Panc1 (cell line): ENCODE data around the gene LMO1. TPM values are rescaled to one million over a fixed set of nuclear protein-coding genes. Genes with fewer than 3 reads are reported as not detected.

Source experiments
- ATAC-seq: fragments of 200-7000 bp; cut with Tn5 transposase; 2 replicates; pipeline ENCODE4 v1.9.1; 2020; ENCODE audit warnings: mild to moderate bottlenecking, moderate library complexity
- BruUV-seq: library from RNA; stranded (reverse); fragments of 400-500 nt; replicated peaks from 2 replicates; lab custom pipeline; 2021; lab: Mats Ljungman, UMichigan
- CTCF ChIA-PET: fragments of 300-600 bp; sonication (Branson Sonifier 250); formaldehyde crosslinking; loops from one replicate; lab custom pipeline; 2022; ENCODE audit warnings: antibody characterized with exemption; lab: Charles Lee
- POLR2A ChIA-PET: fragments of 300-600 bp; sonication (Branson Sonifier 250); formaldehyde crosslinking; loops from one replicate; lab custom pipeline; 2022; ENCODE audit warnings: antibody characterized with exemption; lab: Charles Lee
- DNase-seq: peaks from one replicate; pipeline ENCODE4 v3.0.0-alpha.2; 2010; ENCODE audit warnings: low read depth, low spot score
- H3K27ac ChIP-seq: 2 replicates; pipeline ENCODE4 v1.5.1; 2011; ENCODE audit warnings: mild to moderate bottlenecking, low read length, inconsistent platforms
- H3K27me3 ChIP-seq: fragments of 200-500 bp; sonication (Bioruptor generic); 2 replicates; pipeline ENCODE4 v1.6.0; 2014; ENCODE audit warnings: low read length, inconsistent platforms; ENCODE audit not compliant: control insufficient read depth, insufficient read depth
- H3K36me3 ChIP-seq: fragments of 200-500 bp; sonication (Bioruptor generic); 2 replicates; pipeline ENCODE4 v1.5.1; 2014; ENCODE audit warnings: inconsistent platforms, mild to moderate bottlenecking, low read length, moderate library complexity; ENCODE audit not compliant: control insufficient read depth, insufficient read depth
- H3K4me1 ChIP-seq: 2 replicates; pipeline ENCODE4 v1.5.1; 2011; ENCODE audit warnings: inconsistent platforms, mild to moderate bottlenecking, low read length, moderate library complexity; ENCODE audit not compliant: control insufficient read depth, insufficient read depth
- H3K4me3 ChIP-seq, 2 experiments: 2 replicates each; pipeline ENCODE4 v1.5.1; 2011 to 2012; ENCODE audit warnings: low read depth in 2 of 2, low read length in 2 of 2, mild to moderate bottlenecking in 2 of 2, inconsistent platforms in 1 of 2, moderate library complexity in 1 of 2
- H3K9me3 ChIP-seq: fragments of 200-500 bp; sonication (Bioruptor generic); 2 replicates; pipeline ENCODE4 v1.5.1; 2014; ENCODE audit warnings: low read depth, mild to moderate bottlenecking, inconsistent platforms, low read length, moderate library complexity; ENCODE audit not compliant: control insufficient read depth, insufficient read depth
- CTCF ChIP-seq: fragments of 450-650 bp; IDR thresholded peaks from 2 replicates; pipeline ENCODE4 v1.5.1; 2017; ENCODE audit warnings: mild to moderate bottlenecking
- POLR2AphosphoS5 ChIP-seq: IDR thresholded peaks from 2 replicates; pipeline ENCODE4 v1.6.1; 2012; ENCODE audit warnings: mild to moderate bottlenecking, low read depth, low read length, moderate library complexity
- REST ChIP-seq, 2 experiments: IDR thresholded peaks; 2 replicates each; pipeline ENCODE4 v1.6.1; 2011 to 2012; ENCODE audit warnings: low read depth in 2 of 2, control low read depth in 1 of 2, low read length in 1 of 2, mild to moderate bottlenecking in 1 of 2, moderate library complexity in 1 of 2; ENCODE audit not compliant: insufficient read depth in 1 of 2
- SIN3A ChIP-seq: IDR thresholded peaks from 2 replicates; pipeline ENCODE4 v1.6.1; 2012; ENCODE audit warnings: low read depth, mild to moderate bottlenecking, low read length, moderate library complexity, borderline replicate concordance; ENCODE audit not compliant: insufficient read depth
- TCF7L2 ChIP-seq: IDR thresholded peaks from 2 replicates; pipeline ENCODE4 v1.6.1; 2011; ENCODE audit warnings: mild to moderate bottlenecking, low read depth, low read length, inconsistent platforms
- in situ Hi-C: cut with HindIII; loops from 2 replicates; pipeline ENCODE4 v1.10.0; 2016; ENCODE audit warnings: low sequenced_read_pairs, low pct_unique_long_range_greater_than_20kb
- intact Hi-C: fragments of 100-400 bp; cut with micrococcal nuclease; formaldehyde crosslinking; loops from one replicate; pipeline ENCODE4 v1.10.0; 2022; ENCODE audit not compliant: unreplicated experiment
- total RNA-seq: library from RNA; stranded (reverse); gene quantifications from one replicate; pipeline ENCODE4 v1.2.1, GENCODE V29; 2021; ENCODE audit not compliant: unreplicated experiment

The LMO1 gene
- total RNA-seq, 1 experiment from 2014 or later, result not detected

DNA sequence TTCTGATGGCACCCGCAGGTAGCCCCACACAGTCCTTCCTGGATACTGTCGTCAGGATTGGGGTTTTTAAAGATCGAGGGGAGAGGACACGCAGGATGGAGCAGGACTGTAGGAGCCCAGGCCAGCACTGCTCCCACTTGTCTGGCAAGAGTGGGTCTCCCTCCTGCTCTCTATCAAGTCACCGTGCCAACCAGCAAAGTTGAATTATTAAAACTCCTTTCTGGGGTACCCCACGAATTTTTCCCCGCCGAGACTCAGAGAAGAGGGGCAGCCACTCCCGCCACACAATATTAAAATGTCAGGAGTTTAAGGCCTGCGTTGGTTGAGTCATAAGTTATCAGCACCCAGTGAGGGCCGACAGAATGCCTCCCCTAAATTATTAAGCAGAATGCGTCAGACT is 10.1 kb downstream of the LMO1 start:
- DNase-seq (no peak), ATAC-seq (no peak)
- BruUV-seq, result no TSS peak
- Histone ChIP-seq H3K4me3 (no peak overlapping the region), H3K9me3 (no peaks in the 10 kb centered on the region), H3K27me3 (peaks cover 10% of the 10 kb centered on the region), H3K36me3 (no peaks in the 10 kb centered on the region), H3K4me1 (no peaks in the 10 kb centered on the region), H3K27ac (no peak overlapping the region)
- POLR2A ChIA-PET, result no interaction called here
- TF ChIP-seq TCF7L2 (no peak), SIN3A (no peak), REST (IDR thresholded peaks at IDR 0.05; ENCODE audit: insufficient read depth in 1 of 2, low read depth in 2 of 2, low read length in 1 of 2) (no peak), POLR2AphosphoS5 (no peak), CTCF (no peak)
- CTCF ChIA-PET, result no interaction called here
- intact Hi-C loops (no loop called here), in situ Hi-C loops (no loop called here)

DNA sequence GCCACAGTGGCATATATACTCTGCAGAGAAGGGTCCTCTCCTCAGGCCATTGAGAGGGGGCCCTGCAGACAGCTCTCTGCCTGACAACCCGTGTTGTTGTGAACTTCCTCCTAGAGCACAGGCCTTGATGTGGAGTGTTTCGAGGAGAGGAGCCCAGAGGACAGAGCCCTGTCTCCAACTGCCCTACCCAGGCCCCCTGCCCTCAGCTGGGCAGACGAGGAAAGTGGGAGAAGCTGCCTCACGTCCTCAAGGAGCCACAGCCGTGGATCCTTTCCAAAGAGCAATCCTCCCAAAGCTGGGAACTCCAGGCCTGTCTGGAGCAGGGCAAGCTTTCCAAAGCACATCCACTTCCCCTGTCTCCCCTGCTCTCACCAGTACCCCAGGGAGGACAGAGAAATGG is 10.7 kb downstream of the LMO1 start:
- no peak overlapping the region for H3K4me3 ChIP-seq
- BruUV-seq, result no TSS peak
- no peaks in the 10 kb centered on the region for H3K36me3 ChIP-seq
- CTCF ChIA-PET, result no interaction called here
- POLR2A ChIA-PET, result no interaction called here
- DNase-seq, result no peak
- no peak for ATAC-seq
- in situ Hi-C loops, result no loop called here
- no peak overlapping the region for H3K27ac ChIP-seq
- peaks cover 10% of the 10 kb centered on the region for H3K27me3 ChIP-seq
- intact Hi-C loops, result no loop called here
- no peaks in the 10 kb centered on the region for H3K9me3 ChIP-seq
- no peaks in the 10 kb centered on the region for H3K4me1 ChIP-seq
- no peak for TF ChIP-seq POLR2AphosphoS5
- no peak for TF ChIP-seq TCF7L2
- no peak for TF ChIP-seq CTCF
- no peak for TF ChIP-seq SIN3A
- TF ChIP-seq REST (IDR thresholded peaks at IDR 0.05; ENCODE audit: insufficient read depth in 1 of 2, low read depth in 2 of 2, low read length in 1 of 2), result no peak
